SU-DHL-6 (cell line): ENCODE data around the gene GJC3.

Source experiments
- CTCF ChIP-seq: fragments of 200-600 bp; sonication (generic); IDR thresholded peaks from one replicate; pipeline ENCODE4 v1.5.1; 2017; ENCODE audit warnings: antibody characterized with exemption, mild to moderate bottlenecking, low read length, moderate library complexity; ENCODE audit not compliant: insufficient read depth, poor library complexity, severe bottlenecking
- EZH2phosphoT487 ChIP-seq: fragments of 200-600 bp; sonication (generic), shearing (Covaris generic); conservative IDR thresholded peaks from 2 replicates; pipeline ENCODE4 v1.6.1; 2018; ENCODE audit warnings: mild to moderate bottlenecking, antibody characterized with exemption, low read length, moderate library complexity, mixed read lengths

GRCh38 chr7:99920149-99920548, 9.3 kb downstream of the GJC3 start:
- no peak for TF ChIP-seq CTCF
- TF ChIP-seq EZH2phosphoT487: no peak
